Hindlimb muscle (tissue), 1 donor: ENCODE data around the gene ZBTB7C. TPM values are rescaled to one million over a fixed set of nuclear protein-coding genes. Genes with fewer than 3 reads are reported as not detected.

Experiments
- DNase-seq: peaks from one replicate; pipeline ENCODE4 v3.0.0-alpha.2; 2013
- polyA plus RNA-seq: library from polyadenylated mRNA; unstranded; fragments of 120-200 nt; gene quantifications from one replicate; pipeline ENCODE4 v1.2.1, GENCODE V29; 2013; ENCODE audit not compliant: insufficient read length

ZBTB7C gene
- polyA plus RNA-seq, 1 donor = 5.8 TPM

- no peak for DNase-seq
These were observed 20.7 kb downstream of the ZBTB7C start for GRCh38 chr18:48388478-48388877.

GRCh38 chr18:48387300-48387699 lies 21.9 kb downstream of the ZBTB7C start:
- no peak for DNase-seq

- DNase-seq = no peak
These were observed 23.6 kb downstream of the ZBTB7C start for GRCh38 chr18:48385596-48385995.

GRCh38 chr18:48376934-48377333 lies 32.2 kb downstream of the ZBTB7C start:
- no peak for DNase-seq

- DNase-seq = no peak
These were observed 32.8 kb downstream of the ZBTB7C start for GRCh38 chr18:48376406-48376805.

- DNase-seq = no peak
These were observed 33.9 kb downstream of the ZBTB7C start for GRCh38 chr18:48375150-48375800.

GRCh38 chr18:48374423-48375149 lies 34.6 kb downstream of the ZBTB7C start:
- DNase-seq = no peak

GRCh38 chr18:48371854-48372602 lies 37.2 kb downstream of the ZBTB7C start:
- no peak for DNase-seq

GRCh38 chr18:48367557-48367956 lies 41.6 kb downstream of the ZBTB7C start:
- DNase-seq = no peak

- no peak for DNase-seq
These were observed 43.2 kb downstream of the ZBTB7C start for GRCh38 chr18:48365965-48366364.

- DNase-seq = no peak
These were observed 45.0 kb downstream of the ZBTB7C start for GRCh38 chr18:48364146-48364545.

GRCh38 chr18:48363175-48363574 lies 46.0 kb downstream of the ZBTB7C start:
- DNase-seq = no peak

GRCh38 chr18:48361801-48362200 lies 47.4 kb downstream of the ZBTB7C start:
- DNase-seq = no peak

GRCh38 chr18:48360376-48361021 lies 48.7 kb downstream of the ZBTB7C start:
- no peak for DNase-seq

GRCh38 chr18:48359626-48360025 lies 49.6 kb downstream of the ZBTB7C start:
- DNase-seq = no peak

- DNase-seq = no peak
These were observed 50.3 kb downstream of the ZBTB7C start for GRCh38 chr18:48358868-48359267.

- DNase-seq = no peak
These were observed 52.1 kb downstream of the ZBTB7C start for GRCh38 chr18:48356909-48357631.

GRCh38 chr18:48356151-48356745 lies 52.9 kb downstream of the ZBTB7C start:
- DNase-seq = no peak

- peak; percentile 76 for DNase-seq
These were observed 53.7 kb downstream of the ZBTB7C start for GRCh38 chr18:48355276-48356115.

GRCh38 chr18:48354746-48355260 lies 54.4 kb downstream of the ZBTB7C start:
- no peak for DNase-seq
